Measurements from ENCODE around the gene EXD2.

DNA sequence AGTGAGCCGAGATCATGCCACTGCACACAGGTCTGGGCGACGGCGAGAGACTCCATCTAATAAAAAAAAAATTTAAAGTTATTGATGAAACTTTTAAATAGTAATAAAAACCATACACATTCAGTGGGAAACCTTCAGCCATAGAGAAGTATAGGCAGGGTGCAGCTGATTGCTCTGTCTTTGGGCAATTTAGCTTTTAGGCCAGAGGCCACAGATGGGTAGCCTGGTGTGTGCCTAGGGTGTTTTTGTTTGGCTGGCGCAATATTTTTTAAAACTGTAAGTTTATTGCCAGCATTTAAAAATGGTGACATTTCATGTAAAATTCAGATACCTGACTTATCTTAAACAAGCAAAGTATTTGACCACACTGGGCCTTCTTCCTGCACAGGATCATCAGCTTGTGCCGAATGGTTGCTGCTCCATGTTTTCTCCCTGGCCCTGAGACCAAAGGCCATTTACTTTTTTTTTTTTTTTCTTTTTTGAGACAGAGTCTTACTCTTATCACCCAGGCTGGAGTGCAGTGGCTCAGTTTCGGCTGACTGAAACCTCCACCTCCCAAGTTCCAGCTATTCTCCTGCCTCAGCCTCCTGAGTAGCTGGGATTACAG, 16.2 kb downstream of the EXD2 start:
- TF ChIP-seq, protein P1, sequence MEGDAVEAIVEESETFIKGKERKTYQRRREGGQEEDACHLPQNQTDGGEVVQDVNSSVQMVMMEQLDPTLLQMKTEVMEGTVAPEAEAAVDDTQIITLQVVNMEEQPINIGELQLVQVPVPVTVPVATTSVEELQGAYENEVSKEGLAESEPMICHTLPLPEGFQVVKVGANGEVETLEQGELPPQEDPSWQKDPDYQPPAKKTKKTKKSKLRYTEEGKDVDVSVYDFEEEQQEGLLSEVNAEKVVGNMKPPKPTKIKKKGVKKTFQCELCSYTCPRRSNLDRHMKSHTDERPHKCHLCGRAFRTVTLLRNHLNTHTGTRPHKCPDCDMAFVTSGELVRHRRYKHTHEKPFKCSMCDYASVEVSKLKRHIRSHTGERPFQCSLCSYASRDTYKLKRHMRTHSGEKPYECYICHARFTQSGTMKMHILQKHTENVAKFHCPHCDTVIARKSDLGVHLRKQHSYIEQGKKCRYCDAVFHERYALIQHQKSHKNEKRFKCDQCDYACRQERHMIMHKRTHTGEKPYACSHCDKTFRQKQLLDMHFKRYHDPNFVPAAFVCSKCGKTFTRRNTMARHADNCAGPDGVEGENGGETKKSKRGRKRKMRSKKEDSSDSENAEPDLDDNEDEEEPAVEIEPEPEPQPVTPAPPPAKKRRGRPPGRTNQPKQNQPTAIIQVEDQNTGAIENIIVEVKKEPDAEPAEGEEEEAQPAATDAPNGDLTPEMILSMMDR (IDR thresholded peaks at IDR 0.05; ENCODE audit: low read depth, low read length, poor library complexity, severe bottlenecking), result no peak
- no peak for TF ChIP-seq EZH2phosphoT487 (IDR thresholded peaks at IDR 0.05; ENCODE audit: borderline replicate concordance, low read length)
